ENCODE measurements around the gene DMTF1.

DNA sequence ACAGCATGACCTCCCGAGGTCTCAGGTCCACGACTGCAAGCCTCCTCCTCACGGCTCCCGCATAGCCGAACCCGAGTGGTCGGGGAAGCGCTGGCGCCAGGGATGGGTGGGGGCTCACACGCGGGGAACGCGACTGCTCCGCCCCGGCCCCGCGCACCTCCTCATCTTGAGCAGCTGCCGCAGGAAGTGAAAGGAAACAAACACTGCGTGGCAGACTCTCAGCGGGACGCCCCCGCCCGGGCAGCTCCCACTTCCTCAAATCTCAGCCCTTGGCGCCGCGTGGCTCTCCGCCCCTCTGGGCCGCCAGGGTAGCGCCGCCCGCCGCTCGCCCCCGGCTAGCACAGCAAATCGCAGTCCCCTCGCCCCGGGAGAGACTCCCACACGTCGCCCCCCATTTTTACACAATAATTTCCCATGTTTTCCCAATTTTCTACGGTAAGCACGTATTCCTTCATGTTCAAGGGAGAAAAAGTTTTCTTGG is 67.3 kb downstream of the DMTF1 start, which contains the start of gene TMEM243:
- TF ChIP-seq, protein P1, sequence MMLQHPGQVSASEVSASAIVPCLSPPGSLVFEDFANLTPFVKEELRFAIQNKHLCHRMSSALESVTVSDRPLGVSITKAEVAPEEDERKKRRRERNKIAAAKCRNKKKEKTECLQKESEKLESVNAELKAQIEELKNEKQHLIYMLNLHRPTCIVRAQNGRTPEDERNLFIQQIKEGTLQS (IDR thresholded peaks at IDR 0.05), result no peak
- no peak for TF ChIP-seq POLR2A (IDR thresholded peaks at IDR 0.05; ENCODE audit: borderline replicate concordance, extremely low read depth, insufficient read depth, insufficient read length)
- TF ChIP-seq, protein P2, sequence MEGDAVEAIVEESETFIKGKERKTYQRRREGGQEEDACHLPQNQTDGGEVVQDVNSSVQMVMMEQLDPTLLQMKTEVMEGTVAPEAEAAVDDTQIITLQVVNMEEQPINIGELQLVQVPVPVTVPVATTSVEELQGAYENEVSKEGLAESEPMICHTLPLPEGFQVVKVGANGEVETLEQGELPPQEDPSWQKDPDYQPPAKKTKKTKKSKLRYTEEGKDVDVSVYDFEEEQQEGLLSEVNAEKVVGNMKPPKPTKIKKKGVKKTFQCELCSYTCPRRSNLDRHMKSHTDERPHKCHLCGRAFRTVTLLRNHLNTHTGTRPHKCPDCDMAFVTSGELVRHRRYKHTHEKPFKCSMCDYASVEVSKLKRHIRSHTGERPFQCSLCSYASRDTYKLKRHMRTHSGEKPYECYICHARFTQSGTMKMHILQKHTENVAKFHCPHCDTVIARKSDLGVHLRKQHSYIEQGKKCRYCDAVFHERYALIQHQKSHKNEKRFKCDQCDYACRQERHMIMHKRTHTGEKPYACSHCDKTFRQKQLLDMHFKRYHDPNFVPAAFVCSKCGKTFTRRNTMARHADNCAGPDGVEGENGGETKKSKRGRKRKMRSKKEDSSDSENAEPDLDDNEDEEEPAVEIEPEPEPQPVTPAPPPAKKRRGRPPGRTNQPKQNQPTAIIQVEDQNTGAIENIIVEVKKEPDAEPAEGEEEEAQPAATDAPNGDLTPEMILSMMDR (IDR thresholded peaks at IDR 0.05 in 2 of 3, conservative IDR thresholded peaks at IDR 0.05 in 1 of 3; ENCODE audit: borderline replicate concordance in 1 of 3, insufficient read depth in 1 of 3, low read depth in 2 of 3, low read length in 2 of 3), result peak in 2 of 3 experiments; percentile 11 to 16; a peak in 1 of 6 replicates
- no peak for TF ChIP-seq ZNF274 (IDR thresholded peaks at IDR 0.05; ENCODE audit: low read depth, low read length)
- no peak for TF ChIP-seq YY1 (IDR thresholded peaks at IDR 0.05; ENCODE audit: extremely low read depth, insufficient replicate concordance, low read depth, low read length)
- no peak for TF ChIP-seq RAD21 (IDR thresholded peaks at IDR 0.05; ENCODE audit: low read depth)
- TF ChIP-seq EZH2phosphoT487 (IDR thresholded peaks at IDR 0.05; ENCODE audit: borderline replicate concordance), result no peak
- TF ChIP-seq ZFX (IDR thresholded peaks at IDR 0.05), result no peak
- no peak for TF ChIP-seq SIN3A (IDR thresholded peaks at IDR 0.05; ENCODE audit: low read depth)
